Measurements from ENCODE around the gene TMEM100.

DNA sequence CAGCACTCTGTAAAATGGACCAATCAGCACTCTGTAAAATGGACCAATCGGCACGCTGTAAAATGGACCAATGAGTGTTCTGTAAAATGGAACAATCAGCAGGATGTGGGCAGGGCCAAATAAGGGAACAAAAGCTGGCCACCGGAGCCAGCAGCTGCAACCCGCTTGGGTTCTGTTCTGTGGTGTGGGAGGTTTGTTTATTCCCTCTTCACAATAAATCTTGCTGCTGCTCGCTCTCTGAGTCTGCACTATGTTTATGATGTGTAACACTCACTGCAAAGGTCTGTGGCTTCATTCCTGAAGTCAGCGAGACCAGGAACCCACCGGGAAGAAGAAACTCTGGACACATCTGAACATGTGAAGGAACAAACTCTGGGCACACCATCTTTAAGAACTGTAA, 20.5 kb downstream of the TMEM100 start:
- TF ChIP-seq EZH2 (IDR thresholded peaks at IDR 0.05) (no peak), POLR2AphosphoS5 (IDR thresholded peaks at IDR 0.05; ENCODE audit: borderline replicate concordance, low read depth, low read length) (no peak), FOXP2 (optimal IDR thresholded peaks at IDR 0.05; ENCODE audit: control extremely low read depth, extremely low read length, insufficient read depth) (no peak)

All from SK-N-MC (cell line).